Measurements from ENCODE around the gene MEMO1. TPM values are rescaled to one million over a fixed set of nuclear protein-coding genes. Genes with fewer than 3 reads are reported as not detected.

MEMO1 gene
- total and polyA plus RNA-seq, 2 donors (not counting 3 experiments of a cell fraction or from before 2014, with no cell fraction given) = 38.6 to 56.2 TPM

- BruUV-seq (replicated peaks) = no TSS peak
- H3K36me3 ChIP-seq (ENCODE audit: control insufficient read depth in 2 of 2, extremely low read depth in 1 of 2, insufficient read depth in 2 of 2, low read length in 2 of 2) = no peaks in the 10 kb centered on the region
- no peaks in the 10 kb centered on the region for H4K20me1 ChIP-seq (replicated peaks; ENCODE audit: control insufficient read depth, extremely low read depth, insufficient read depth, low read length)
- no peak overlapping the region for H3K27ac ChIP-seq (ENCODE audit: insufficient read depth, low read depth, low read length)
- H3K4me1 ChIP-seq (ENCODE audit: control insufficient read depth, extremely low read depth, insufficient read depth, low read length) = no peaks in the 10 kb centered on the region
- H3K79me2 ChIP-seq (ENCODE audit: control insufficient read depth, insufficient read depth, low read length) = peaks cover 88% of the 10 kb centered on the region
- H3K9ac ChIP-seq (replicated peaks; ENCODE audit: extremely low read depth, insufficient read depth, low read length) = no peak overlapping the region
- H3K9me3 ChIP-seq (replicated peaks; ENCODE audit: control insufficient read depth, insufficient read depth, low read length) = no peaks in the 10 kb centered on the region
- dilution Hi-C loops (cut with MboI; ENCODE audit: extremely low pct_ligation_motif_present, low sequenced_read_pairs) = no loop called here
- no peak overlapping the region for H3K4me2 ChIP-seq (ENCODE audit: insufficient read depth, low read length)
- DNase-seq (ENCODE audit: low read depth, low spot score) (no peak), FAIRE-seq (no peak)
- H2AFZ ChIP-seq (ENCODE audit: low read depth, low read length) = no peak overlapping the region
- intact Hi-C loops (cut with micrococcal nuclease) = no loop called here
- H3K9me1 ChIP-seq (replicated peaks; ENCODE audit: control insufficient read depth, extremely low read depth, insufficient read depth, low read length) = no peaks in the 10 kb centered on the region
- H3K4me3 ChIP-seq (replicated peaks in 1 of 3; ENCODE audit: insufficient read depth in 1 of 3, low read depth in 1 of 3, low read length in 3 of 3) = no peak overlapping the region
- ChIA-PET POLR2A (no interaction called here), CTCF (no interaction called here)
- no peak for TF ChIP-seq MAX (IDR thresholded peaks at IDR 0.05; ENCODE audit: insufficient read depth, insufficient read length)
- TF ChIP-seq EZH2 (IDR thresholded peaks at IDR 0.05; ENCODE audit: borderline replicate concordance, low read depth, low read length, severe bottlenecking) = no peak
- TF ChIP-seq CTCF (IDR thresholded peaks at IDR 0.05; ENCODE audit: extremely low read depth in 1 of 2, insufficient read depth in 1 of 2, low read depth in 1 of 2, low read length in 2 of 2) = no peak
- H3K27me3 ChIP-seq (ENCODE audit: control insufficient read depth in 2 of 2, insufficient read depth in 2 of 2, low read length in 2 of 2) = no peaks in the 10 kb centered on the region
Measured at GRCh38 chr2:31950946-31951562, 59.8 kb downstream of the MEMO1 start.

- TF ChIP-seq CTCF (IDR thresholded peaks at IDR 0.05; ENCODE audit: extremely low read depth in 1 of 2, insufficient read depth in 1 of 2, low read depth in 1 of 2, low read length in 2 of 2) = no peak
- TF ChIP-seq POLR2AphosphoS5 (IDR thresholded peaks at IDR 0.05; ENCODE audit: insufficient read depth, low read depth, low read length) = no peak
- TF ChIP-seq EZH2 (IDR thresholded peaks at IDR 0.05; ENCODE audit: borderline replicate concordance, low read depth, low read length, severe bottlenecking) = no peak
- TF ChIP-seq FOS (IDR thresholded peaks at IDR 0.05; ENCODE audit: borderline replicate concordance, insufficient read depth, low read length) = no peak
- TF ChIP-seq POLR2A (IDR thresholded peaks at IDR 0.05; ENCODE audit: low read depth, low read length) = no peak
- no peak for TF ChIP-seq JUN (IDR thresholded peaks at IDR 0.05; ENCODE audit: borderline replicate concordance, insufficient read depth, insufficient read length, low read depth)
- no peak for TF ChIP-seq MAX (IDR thresholded peaks at IDR 0.05; ENCODE audit: insufficient read depth, insufficient read length)
- no peak for TF ChIP-seq GATA2 (IDR thresholded peaks at IDR 0.05; ENCODE audit: insufficient read depth, insufficient read length, low read depth, low read length)
- no peak for TF ChIP-seq MYC (IDR thresholded peaks at IDR 0.05; ENCODE audit: low read depth, low read length)
- Histone ChIP-seq H3K27me3 (ENCODE audit: control insufficient read depth in 2 of 2, insufficient read depth in 2 of 2, low read length in 2 of 2) (no peaks in the 10 kb centered on the region), H3K4me3 (replicated peaks in 1 of 3; ENCODE audit: insufficient read depth in 1 of 3, low read depth in 1 of 3, low read length in 3 of 3) (no peak overlapping the region), H3K9me1 (replicated peaks; ENCODE audit: control insufficient read depth, extremely low read depth, insufficient read depth, low read length) (peaks cover 5% of the 10 kb centered on the region), H2AFZ (ENCODE audit: low read depth, low read length) (no peak overlapping the region), H3K36me3 (ENCODE audit: control insufficient read depth in 2 of 2, extremely low read depth in 1 of 2, insufficient read depth in 2 of 2, low read length in 2 of 2) (no peaks in the 10 kb centered on the region), H3K4me2 (ENCODE audit: insufficient read depth, low read length) (no peak overlapping the region), H3K4me1 (ENCODE audit: control insufficient read depth, extremely low read depth, insufficient read depth, low read length) (peaks cover 4% of the 10 kb centered on the region), H3K79me2 (ENCODE audit: control insufficient read depth, insufficient read depth, low read length) (peaks cover 89% of the 10 kb centered on the region), H4K20me1 (replicated peaks; ENCODE audit: control insufficient read depth, extremely low read depth, insufficient read depth, low read length) (no peaks in the 10 kb centered on the region), H3K9me3 (replicated peaks; ENCODE audit: control insufficient read depth, insufficient read depth, low read length) (no peaks in the 10 kb centered on the region), H3K27ac (ENCODE audit: insufficient read depth, low read depth, low read length) (no peak overlapping the region), H3K9ac (replicated peaks; ENCODE audit: extremely low read depth, insufficient read depth, low read length) (no peak overlapping the region)
- no peak for FAIRE-seq
- ChIA-PET POLR2A (no interaction called here), CTCF (no interaction called here)
- intact Hi-C loops (cut with micrococcal nuclease) = no loop called here
- DNase-seq (ENCODE audit: low read depth, low spot score) = no peak
- dilution Hi-C loops (cut with MboI; ENCODE audit: extremely low pct_ligation_motif_present, low sequenced_read_pairs) = no loop called here
- BruUV-seq (replicated peaks) = no TSS peak
Measured at GRCh38 chr2:31947871-31948270, 62.9 kb downstream of the MEMO1 start.

Measured in endothelial cell of umbilical vein (primary cell).